Upper lobe of left lung (tissue), 4 donors: ENCODE results near the gene MUC5AC.

Source experiments
- CTCF ChIP-seq, 6 experiments: fragments of 450-650 bp in 4 of 6; fragments of 200-600 bp in 2 of 6; sonication (generic) in 2 of 6; IDR thresholded peaks; one replicate each; pipeline ENCODE4 v1.5.1; 2016 to 2019; ENCODE audit warnings: antibody characterized with exemption in 6 of 6
- EP300 ChIP-seq, 4 donors: sonication (generic); formaldehyde crosslinking; IDR thresholded peaks; one replicate each; pipeline ENCODE4 v1.5.1; 2017; ENCODE audit warnings: antibody characterized with exemption in 4 of 4, control low read depth in 2 of 4
- POLR2A ChIP-seq, 4 donors: fragments of 450-650 bp; IDR thresholded peaks; one replicate each; pipeline ENCODE4 v1.5.1; 2016 to 2017; ENCODE audit warnings: antibody characterized with exemption in 4 of 4, mild to moderate bottlenecking in 2 of 4
- POLR2AphosphoS5 ChIP-seq, 2 donors: sonication (generic); formaldehyde crosslinking; IDR thresholded peaks; one replicate each; pipeline ENCODE4 v1.5.1; 2017; ENCODE audit warnings: antibody characterized with exemption in 2 of 2

- no peak for TF ChIP-seq POLR2A (IDR thresholded peaks at IDR 0.05)
- TF ChIP-seq CTCF (IDR thresholded peaks at IDR 0.05), result no peak
- no peak for TF ChIP-seq EP300 (IDR thresholded peaks at IDR 0.05)
- TF ChIP-seq POLR2AphosphoS5 (IDR thresholded peaks at IDR 0.05), result no peak
These were observed 81.9 kb downstream of the MUC5AC start for GRCh38 chr11:1239596-1240205.
